Stimulated activated CD4-positive, alpha-beta T cell treated with anti-CD3 and anti-CD28 coated beads, Interleukin-12 subunit alpha, Interleukin-12 subunit beta, amount 100 ng/mL, for 4 hours (primary cell): Measurements from ENCODE around the gene LCE5A.
A peak's percentile ranks its signal among the peaks of the same experiment; 100 is the strongest.
"Not testable (repeated sequence)": the region's sequence is repeated elsewhere in the genome, so short reads cannot be mapped to it uniquely, and the experiment has no call there.

ENCODE experiments used
- DNase-seq: peaks from one replicate; pipeline ENCODE4 v3.0.0-alpha.2; 2020

The LCE5A gene

GRCh38 chr1:152517237-152517811 is 6.7 kb downstream of the LCE5A start:
- DNase-seq: no peak

- no peak for DNase-seq
Observed at GRCh38 chr1:152519851-152520250, 9.2 kb downstream of the LCE5A start.

DNA sequence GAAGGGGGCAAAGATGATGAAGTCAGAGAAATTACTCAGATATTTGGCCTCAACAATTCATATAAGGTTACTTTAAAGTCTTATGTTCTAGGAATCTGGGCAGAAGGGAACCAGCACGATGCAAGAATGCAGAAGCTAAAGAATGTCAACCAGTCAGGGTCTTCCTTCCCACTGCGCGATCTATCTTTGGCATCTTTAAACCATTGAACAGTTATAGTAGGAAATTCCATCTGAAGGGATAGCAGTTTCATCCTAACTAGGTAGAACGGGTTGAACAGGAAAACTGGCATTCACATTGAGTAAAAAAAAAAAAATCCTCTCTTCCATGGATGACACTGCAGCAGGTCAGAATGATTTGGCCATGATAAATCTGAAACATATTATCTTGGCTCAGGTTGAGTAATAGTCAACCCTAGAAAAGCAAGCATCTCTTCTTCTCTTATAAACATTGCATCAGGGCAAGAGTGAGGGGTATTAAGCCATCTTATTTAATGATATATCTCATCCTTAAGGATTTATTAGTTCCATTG is 10.0 kb downstream of the LCE5A start:
- no peak for DNase-seq

GRCh38 chr1:152525080-152525641 is 14.6 kb downstream of the LCE5A start:
- DNase-seq: no peak

- peak; percentile 25 for DNase-seq
Observed at GRCh38 chr1:152533327-152533938, 22.8 kb downstream of the LCE5A start.

- DNase-seq: no peak
Observed at GRCh38 chr1:152535774-152536173, 25.2 kb downstream of the LCE5A start.

DNA sequence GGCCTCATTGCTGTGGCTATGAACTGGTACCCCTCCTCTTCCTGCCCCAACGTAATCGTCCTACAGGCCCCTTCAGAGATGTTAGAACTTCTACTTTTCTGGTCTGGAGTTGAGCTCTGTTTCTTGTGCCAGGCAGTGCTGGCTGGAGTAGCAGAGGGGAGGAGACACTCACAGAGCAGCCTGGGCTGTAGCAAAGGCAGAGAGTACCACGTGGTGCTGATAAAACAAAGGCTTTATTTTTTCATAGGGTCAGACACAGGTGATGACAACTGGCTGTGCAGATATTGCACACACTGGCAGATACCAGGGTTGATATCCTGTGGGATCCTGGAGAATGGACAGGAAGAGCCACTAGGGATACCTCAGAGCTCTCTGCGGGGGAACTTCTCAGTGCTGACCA is 26.9 kb downstream of the LCE5A start:
- no peak for DNase-seq

- DNase-seq: no peak
Observed at GRCh38 chr1:152539901-152540300, 29.3 kb downstream of the LCE5A start.

GRCh38 chr1:152543820-152544219 is 33.2 kb downstream of the LCE5A start:
- no peak for DNase-seq

DNA sequence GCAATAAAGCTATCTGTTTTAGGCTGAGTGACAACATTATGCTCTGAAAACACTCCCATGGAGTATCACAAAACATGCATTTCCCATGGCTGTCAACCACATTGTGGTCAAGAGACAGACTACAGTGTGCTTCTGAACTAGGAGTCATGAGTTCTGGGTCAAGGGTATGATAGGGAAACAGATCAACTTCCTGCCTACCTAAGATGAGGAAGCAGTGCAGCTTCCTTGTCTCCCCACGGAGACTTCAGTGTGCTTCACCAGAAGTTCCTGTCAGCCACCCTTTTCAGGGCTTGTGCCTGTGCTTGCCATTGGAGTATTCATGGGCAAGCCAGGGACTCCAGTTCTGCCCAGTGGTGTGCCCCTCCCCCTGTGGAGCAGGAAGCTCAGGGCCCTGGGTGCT is 36.1 kb downstream of the LCE5A start:
- no peak for DNase-seq

GRCh38 chr1:152548358-152548757 is 37.8 kb downstream of the LCE5A start:
- DNase-seq: not testable (repeated sequence)
